ENCODE results near the gene HSPD1. TPM values are rescaled to one million over a fixed set of nuclear protein-coding genes. Genes with fewer than 3 reads are reported as not detected.
A peak's percentile ranks its signal among the peaks of the same experiment; 100 is the strongest.

Gene HSPD1
- total and polyA plus RNA-seq, 9 of the 15 experiments (the other 6 are each of a cell fraction or from before 2014, with no cell fraction given), result 398 to 1,014 (median 622) TPM

GRCh38 chr2:197515739-197516392, 16.2 kb upstream of the HSPD1 start, which contains the start of gene MOB4 (continued):
- TF ChIP-seq TBL1XR1 (IDR thresholded peaks at IDR 0.05; ENCODE audit: low read length in 2 of 2) (no peak; a peak in 2 of 4 replicates), FOXP4 (CRISPR knock-in tag; IDR thresholded peaks at IDR 0.05; ENCODE audit: borderline replicate concordance) (0 out of 2 replicates have a peak, but pooled peaks have one; percentile 47), AFF1 (IDR thresholded peaks at IDR 0.05; ENCODE audit: low read depth in 1 of 2, partially characterized antibody in 2 of 2) (no peak), RBM22 (IDR thresholded peaks at IDR 0.05; ENCODE audit: low read depth, low read length, poor library complexity, severe bottlenecking) (peak; percentile 71), ZC3H4 (CRISPR knock-in tag; IDR thresholded peaks at IDR 0.05; ENCODE audit: borderline replicate concordance) (peak; percentile 66; the same call in 1 of the 2 replicates), TEAD2 (tag; IDR thresholded peaks at IDR 0.05) (no peak), ZNF395 (CRISPR knock-in tag; IDR thresholded peaks at IDR 0.05) (peak; percentile 91), ZNF785 (CRISPR knock-in tag; IDR thresholded peaks at IDR 0.05) (no peak), TFE3 (CRISPR knock-in tag; IDR thresholded peaks at IDR 0.05) (no peak), HCFC1 (IDR thresholded peaks at IDR 0.05; ENCODE audit: low read depth, low read length) (peak; percentile 69)

Data from K562 (cell line).